NT2/D1 (cell line): ENCODE results near the gene AMZ2.

Experiments
- YY1 ChIP-seq: IDR thresholded peaks from 2 replicates; pipeline ENCODE4 v1.6.1; 2011; ENCODE audit not compliant: insufficient read length, insufficient read depth
- ZNF274 ChIP-seq: IDR thresholded peaks from 2 replicates; pipeline ENCODE4 v1.6.1; 2011; ENCODE audit warnings: mild to moderate bottlenecking, low read depth, low read length

- TF ChIP-seq YY1 = no peak
- no peak for TF ChIP-seq ZNF274
Observed at GRCh38 chr17:68239632-68240366, 8.0 kb upstream of the AMZ2 start.
